ENCODE results near the gene ARHGAP26.

- no peak for TF ChIP-seq CTCF (IDR thresholded peaks at IDR 0.05)
- no peak for TF ChIP-seq POLR2A (IDR thresholded peaks at IDR 0.05)
Observed at GRCh38 chr5:142726188-142726731, 43.9 kb upstream of the ARHGAP26 start.
